ENCODE measurements around the gene TARS3. TPM values are rescaled to one million over a fixed set of nuclear protein-coding genes. Genes with fewer than 3 reads are reported as not detected.

The TARS3 gene
- total RNA-seq, 1 donor, result 9.7 TPM

GRCh38 chr15:101609742-101610610, 114.3 kb downstream of the TARS3 start:
- no peak for DNase-seq (ENCODE audit: low read depth in 2 of 3, low spot score in 2 of 3)

DNA sequence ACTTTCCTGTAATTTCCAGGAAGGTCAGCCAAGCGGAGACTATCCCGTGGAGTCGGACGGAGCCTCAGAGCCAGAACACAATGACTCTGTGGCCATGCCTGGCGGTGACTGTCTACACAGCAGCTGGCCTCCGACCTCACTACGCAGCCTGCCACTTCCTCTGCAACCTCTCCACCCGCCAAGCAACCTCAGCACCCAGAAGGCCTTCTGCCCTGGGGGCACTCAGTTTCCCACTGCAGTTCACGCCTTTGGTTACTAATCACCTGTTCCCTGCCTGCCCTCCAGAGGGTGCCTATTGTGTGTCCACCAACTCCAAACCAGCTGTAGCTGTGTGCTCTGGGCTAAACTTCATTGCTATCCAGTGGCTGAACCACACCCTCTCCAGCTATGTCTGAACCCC, 116.1 kb downstream of the TARS3 start:
- DNase-seq (ENCODE audit: low read depth in 2 of 3, low spot score in 2 of 3), result no peak

DNA sequence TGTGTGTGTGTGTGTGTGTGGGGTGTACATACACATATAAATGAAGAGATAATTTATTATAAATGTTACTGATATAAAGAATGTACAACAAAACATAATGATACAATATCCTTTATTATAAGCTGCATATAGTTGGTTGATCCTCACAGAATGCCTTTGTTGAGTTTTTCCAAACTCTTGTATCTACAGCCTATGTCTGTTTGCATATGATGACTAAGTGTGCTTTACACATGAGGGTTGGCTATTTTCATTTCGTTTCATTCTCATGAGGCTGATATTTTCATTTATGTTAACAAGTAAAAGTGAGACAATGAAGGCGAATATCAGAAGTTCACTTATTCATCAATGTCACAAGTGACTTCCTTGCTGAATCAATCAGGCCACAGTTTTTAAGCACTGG, 117.2 kb downstream of the TARS3 start:
- DNase-seq (ENCODE audit: low read depth in 2 of 3, low spot score in 2 of 3), result no peak

DNA sequence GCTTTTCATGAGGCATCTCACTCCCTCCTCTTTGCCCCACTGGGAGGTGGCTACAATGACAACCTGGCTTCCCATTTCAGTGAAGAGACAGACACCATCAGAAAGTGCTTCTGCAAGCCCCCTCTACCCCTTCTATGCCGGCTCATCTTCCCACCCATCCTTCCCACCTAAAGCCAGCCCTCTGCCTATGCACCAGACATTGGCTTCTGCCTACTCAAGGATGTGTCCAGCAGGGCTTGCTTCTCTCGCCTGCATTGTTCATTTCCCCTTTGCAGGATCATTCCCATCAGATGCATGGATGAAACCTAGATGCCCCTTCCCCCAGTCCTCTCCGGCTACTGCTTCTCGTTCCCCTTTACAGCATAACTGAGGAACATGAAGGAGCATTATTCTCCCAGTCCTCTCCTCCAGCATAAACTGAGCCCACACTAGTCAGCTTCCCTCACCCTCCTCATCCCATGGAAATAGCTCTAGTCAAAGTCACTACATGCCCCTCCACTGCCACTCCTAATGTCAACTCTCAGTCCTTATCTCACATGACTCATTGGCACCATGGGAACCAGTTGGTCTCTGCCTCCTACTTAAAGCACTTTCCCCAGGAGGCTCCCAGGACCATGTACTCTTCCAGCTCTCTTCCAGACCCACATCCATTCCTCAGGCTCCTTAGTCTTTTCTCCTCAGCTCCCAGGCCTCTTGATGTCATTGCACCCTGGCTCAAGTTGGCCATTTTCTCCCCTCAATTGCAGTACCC, 120.0 kb downstream of the TARS3 start:
- DNase-seq (ENCODE audit: low read depth in 2 of 3, low spot score in 2 of 3), result no peak

Small RNAs within 50 kb of the gene (small RNA-seq; reads per million reads assigned to genes)
- not detected for gene RN7SL209P
- not detected for gene RNU6-807P

Other genes with a start within 250 kb of the TARS3 start
- gene PCSK6, start 234.8 kb downstream of the TARS3 start, total RNA-seq, result 0.54 TPM
- gene TM2D3, start 72.1 kb downstream of the TARS3 start, total RNA-seq, result 45.0 TPM
- not detected for gene OR4F6, start 79.0 kb upstream of the TARS3 start, total RNA-seq
- under 0.01 TPM for gene OR4F15, start 87.7 kb upstream of the TARS3 start, total RNA-seq

Data from hematopoietic multipotent progenitor cell (in vitro differentiated cells).